ENCODE data around the gene ST6GALNAC2. TPM values are rescaled to one million over a fixed set of nuclear protein-coding genes. Genes with fewer than 3 reads are reported as not detected.
"Not testable (repeated sequence)": the region's sequence is repeated elsewhere in the genome, so short reads cannot be mapped to it uniquely, and the experiment has no call there.

Gene ST6GALNAC2
- total RNA-seq, 1 donor from 2014 or later: 6.1 TPM

DNA sequence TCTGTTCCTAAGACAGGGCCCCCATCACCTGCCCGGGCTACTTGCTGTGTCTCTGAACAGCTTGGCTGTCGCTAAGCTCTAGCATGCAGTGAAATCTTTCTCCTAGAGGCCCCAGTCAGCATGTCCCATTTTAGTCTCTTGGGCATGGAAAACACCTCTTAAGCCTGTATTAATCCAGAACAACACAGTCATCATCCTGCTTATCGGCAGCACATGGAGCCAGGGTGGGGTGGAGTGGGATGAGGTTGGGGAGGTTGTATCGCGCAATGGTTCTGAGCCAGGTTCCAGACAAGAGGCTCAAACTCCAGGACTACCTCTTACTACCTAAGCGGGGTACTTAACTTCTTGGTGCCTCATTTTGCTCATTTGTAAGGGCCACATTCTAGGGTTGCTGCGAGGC, 7.8 kb downstream of the ST6GALNAC2 start:
- ATAC-seq (ENCODE audit: poor library complexity) (no peak), DNase-seq (no peak)
- intact Hi-C loops (cut with DNase I): no loop called here

DNA sequence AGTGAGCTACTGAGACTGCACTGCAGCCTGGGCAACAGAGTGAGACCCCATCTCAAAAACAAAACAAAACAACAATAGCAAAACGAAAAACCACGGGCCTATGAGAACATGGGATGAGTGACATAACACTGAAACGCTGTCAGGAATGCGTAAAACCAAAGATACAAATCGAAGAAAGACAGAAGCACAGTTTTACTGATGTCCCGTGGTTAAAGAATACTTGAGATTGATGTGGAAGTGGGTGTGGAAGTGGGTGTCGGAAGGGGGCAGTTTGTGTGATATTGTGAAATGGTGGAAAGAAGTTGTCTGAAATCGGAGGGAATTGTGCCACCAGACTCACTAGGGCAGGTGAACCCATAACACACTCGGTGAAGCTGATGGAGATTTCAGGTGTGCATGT, 9.5 kb downstream of the ST6GALNAC2 start:
- DNase-seq (no peak), ATAC-seq (ENCODE audit: poor library complexity) (no peak)
- intact Hi-C loops (cut with DNase I): no loop called here

DNA sequence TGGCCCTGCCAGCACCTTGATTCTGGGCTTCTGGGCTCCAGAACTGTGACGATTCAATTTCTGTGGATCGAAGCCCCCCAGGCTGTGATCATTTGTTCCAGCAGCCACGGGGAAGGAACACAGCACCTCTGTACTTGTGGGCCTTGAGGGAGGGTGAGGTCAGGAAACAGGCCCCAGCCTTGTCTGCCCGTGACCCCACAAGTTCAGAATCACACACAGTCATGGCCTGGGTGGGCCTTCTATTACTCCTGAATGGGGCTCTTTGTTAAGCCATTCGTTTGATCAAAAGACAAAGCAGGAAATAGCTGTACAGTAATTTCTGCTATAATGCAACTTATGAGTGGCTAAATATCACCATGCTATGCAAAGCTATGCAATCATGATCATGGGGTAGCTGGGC, 10.1 kb downstream of the ST6GALNAC2 start:
- no peak for DNase-seq
- no peak for ATAC-seq (ENCODE audit: poor library complexity)
- intact Hi-C loops (cut with DNase I): no loop called here

GRCh38 chr17:76574166-76574565, 11.5 kb downstream of the ST6GALNAC2 start:
- intact Hi-C loops (cut with DNase I): no loop called here
- ATAC-seq (ENCODE audit: poor library complexity): no peak
- DNase-seq: no peak

DNA sequence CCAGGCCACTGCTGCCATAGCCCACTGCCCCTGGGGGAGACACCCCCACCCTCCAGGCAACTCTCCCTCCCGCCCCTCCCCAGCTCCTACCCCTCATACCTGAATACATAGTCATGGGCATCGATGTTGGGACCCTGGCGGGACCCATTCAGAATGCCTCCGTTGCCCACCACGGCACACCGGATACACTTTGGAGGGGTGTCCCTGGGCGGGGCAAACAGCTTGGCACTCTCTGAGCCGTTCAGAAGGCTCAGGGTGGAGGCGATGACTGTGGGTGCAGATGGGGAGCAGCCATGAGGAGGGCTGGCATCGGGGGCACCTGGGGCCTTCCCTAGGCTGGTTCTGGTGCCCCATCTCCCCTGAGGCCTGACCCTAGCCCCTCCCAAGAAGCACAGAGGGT, 12.6 kb downstream of the ST6GALNAC2 start:
- intact Hi-C loops (cut with DNase I): no loop called here
- DNase-seq (no peak), ATAC-seq (ENCODE audit: poor library complexity) (no peak)

DNA sequence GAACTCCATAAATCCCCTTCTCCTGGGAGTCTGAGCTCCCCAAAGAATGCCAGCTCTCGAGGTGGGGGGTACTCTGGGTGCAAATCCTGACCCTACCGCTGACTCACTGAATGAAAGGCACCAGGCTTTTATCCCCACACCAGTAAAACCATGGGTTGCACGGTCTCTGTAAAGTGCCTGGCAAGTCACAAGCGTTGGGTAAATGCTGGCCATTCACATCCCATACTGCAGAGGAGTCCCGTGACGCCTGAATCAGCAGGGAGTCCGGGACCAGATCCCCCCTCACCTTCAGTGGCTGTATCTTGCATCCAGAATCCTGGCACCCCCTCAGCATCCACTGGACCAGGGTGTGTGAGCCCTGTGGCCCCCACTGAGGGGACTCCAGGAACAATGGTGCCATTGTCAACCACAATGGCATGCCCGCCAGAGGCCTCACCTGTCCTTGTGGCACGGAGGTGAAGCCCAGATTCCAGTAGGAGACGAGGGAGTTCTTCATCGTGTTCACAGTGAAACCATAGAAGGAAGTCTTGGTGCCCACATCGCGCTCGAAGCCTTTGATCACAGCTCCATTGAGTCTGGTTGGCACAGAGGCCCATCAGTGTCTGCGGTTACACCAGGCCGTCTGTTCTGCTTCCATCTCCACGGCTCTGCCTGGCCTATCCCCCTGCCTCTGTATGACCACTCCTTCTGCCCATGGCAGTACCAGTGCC, 13.3 kb downstream of the ST6GALNAC2 start:
- DNase-seq (no peak), ATAC-seq (ENCODE audit: poor library complexity) (no peak)
- intact Hi-C loops (cut with DNase I): no loop called here

DNA sequence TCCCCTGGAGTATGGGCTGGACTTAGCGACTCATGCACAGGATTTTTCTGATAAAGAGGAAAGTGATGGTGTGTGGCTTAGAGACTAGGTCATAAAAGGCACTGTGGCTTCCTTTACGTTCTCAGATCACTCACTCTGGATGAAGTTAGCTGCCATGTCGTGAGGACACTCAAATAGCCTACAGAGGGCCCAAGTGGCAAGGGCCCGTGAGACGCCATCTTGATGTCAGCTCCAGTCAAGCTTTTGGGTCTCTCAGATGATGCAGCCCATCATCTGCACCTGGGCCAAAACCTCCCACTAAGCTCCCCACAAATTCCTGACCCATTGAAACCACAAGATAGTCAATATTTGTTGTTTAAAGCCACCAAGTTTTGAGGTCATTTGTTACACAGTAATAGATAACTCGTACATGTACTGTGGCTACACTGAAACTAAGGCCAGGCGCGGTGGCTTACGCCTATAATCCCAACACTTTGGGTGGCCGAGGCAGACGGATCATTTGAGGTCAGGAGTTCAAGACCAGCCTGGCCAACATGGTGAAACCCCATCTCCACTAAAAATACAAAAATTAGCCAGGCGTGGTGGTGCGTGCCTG, 14.7 kb downstream of the ST6GALNAC2 start:
- DNase-seq (no peak), ATAC-seq (ENCODE audit: poor library complexity) (no peak)
- intact Hi-C loops (cut with DNase I): no loop called here

DNA sequence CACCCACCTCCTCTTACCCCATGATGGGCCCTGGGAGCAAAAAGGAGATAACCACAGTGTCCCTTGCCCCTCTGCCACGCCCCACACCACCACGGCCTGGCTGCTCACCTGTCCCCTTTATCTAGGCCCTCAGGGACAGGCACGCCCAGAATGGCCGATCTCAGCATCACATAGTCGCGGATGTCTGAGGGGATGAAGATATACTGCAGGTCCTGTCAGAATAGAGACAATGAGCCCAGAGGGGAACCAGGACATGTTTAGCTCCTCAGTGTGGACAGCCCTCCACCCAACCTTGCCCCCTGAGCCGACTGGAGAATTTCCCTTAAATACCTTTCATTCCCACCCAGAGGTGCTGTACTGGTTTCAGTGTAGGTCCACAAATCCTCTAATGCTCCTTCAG, 15.2 kb downstream of the ST6GALNAC2 start:
- intact Hi-C loops (cut with DNase I): no loop called here
- DNase-seq: no peak
- ATAC-seq (ENCODE audit: poor library complexity): no peak

DNA sequence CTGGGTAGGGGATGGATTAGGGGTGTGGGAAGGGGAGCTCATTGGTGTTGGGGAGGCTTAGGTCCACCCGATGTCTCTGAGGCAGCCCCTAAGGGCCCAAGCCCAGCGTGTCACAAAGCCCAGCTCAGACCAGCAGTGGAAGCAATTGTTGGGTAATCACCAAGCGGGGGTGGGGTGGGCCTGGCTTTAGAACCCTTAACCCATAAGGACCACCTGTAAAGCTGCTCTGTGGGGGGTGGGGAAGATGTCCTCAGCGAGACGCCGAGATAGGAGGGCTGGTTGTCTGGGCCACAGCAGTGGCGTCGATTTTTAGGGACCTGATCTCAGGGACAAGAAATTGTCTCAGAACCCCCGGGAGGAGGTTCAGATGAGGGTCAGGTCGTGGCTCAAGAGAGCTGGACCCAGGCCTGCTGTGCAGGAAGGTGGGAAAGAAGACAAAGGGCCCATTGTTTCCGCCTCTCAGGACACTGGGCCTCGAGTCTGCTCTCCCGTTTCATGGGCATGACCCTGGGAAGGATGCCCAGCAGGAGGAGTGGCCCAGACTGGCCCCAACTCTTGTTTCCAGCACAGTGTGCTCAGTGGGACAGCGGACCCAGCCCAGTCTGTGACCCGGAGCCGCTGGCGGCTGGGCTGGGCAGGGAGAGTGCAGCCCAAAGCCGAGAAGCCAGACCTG, 15.9 kb downstream of the ST6GALNAC2 start:
- DNase-seq: peak; percentile 71
- intact Hi-C loops (cut with DNase I): no loop called here
- ATAC-seq (ENCODE audit: poor library complexity): peak; percentile 68

DNA sequence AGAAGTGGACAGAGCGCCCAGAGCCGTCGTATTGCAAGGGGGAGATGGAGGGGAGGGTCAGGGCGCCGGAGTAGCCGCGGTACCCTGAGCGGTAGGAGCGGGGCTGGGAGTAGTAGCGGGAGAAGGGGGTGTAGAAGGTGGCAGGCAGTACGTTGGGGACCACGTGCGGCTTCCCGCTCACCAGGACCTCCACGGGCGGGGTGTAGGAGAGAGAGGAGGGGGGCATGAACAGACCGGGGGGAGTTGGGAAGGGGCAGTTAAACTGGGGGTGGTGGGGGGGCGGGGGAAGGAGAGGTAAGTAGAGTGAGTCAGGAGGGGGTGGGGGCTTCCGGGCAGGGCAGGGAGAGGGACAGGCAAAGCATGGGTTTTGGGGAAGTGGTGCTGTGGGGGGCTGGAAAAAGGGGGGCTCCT, 16.8 kb downstream of the ST6GALNAC2 start:
- intact Hi-C loops (cut with DNase I): no loop called here
- ATAC-seq (ENCODE audit: poor library complexity): no peak
- DNase-seq: no peak

DNA sequence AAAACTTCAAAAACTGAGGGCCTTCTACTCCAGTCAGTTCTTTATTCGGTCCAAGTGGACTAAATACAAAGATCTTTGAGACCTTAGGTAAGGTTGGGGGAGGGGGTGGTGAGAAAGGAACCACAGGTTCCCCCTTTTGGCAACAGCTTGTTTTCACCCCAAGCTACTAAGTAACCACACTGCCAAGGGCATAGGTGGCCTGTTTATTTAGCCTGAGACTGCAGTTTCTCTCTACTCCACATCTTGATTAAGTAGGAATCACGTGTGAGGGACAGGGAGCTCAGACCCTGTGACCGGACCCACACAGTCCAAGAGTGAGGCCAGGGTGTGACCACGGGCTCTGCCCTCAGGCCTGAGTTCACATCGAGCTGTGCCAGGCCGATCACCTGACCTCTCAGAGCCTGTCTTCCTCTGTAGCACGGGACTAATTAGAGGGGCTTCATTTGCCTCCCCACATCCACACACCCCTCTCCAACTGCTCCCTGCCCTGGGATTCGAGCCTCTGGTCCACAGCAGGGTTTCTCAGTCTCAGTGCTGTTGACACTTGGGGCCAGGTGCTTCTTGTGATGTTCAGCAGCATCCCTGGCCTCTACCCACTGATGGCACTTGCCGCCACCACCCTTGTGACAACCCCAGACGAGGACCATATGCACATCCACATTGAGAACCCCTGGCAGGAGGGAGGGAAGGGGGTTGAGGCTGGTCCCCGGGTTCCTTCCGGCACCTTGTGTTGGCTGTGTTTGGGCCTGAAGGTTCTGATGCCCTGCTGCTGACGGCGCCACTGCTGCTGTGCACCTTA, 17.8 kb downstream of the ST6GALNAC2 start:
- ATAC-seq (ENCODE audit: poor library complexity) (peak; percentile 26), DNase-seq (no peak)
- intact Hi-C loops (cut with DNase I): no loop called here

DNA sequence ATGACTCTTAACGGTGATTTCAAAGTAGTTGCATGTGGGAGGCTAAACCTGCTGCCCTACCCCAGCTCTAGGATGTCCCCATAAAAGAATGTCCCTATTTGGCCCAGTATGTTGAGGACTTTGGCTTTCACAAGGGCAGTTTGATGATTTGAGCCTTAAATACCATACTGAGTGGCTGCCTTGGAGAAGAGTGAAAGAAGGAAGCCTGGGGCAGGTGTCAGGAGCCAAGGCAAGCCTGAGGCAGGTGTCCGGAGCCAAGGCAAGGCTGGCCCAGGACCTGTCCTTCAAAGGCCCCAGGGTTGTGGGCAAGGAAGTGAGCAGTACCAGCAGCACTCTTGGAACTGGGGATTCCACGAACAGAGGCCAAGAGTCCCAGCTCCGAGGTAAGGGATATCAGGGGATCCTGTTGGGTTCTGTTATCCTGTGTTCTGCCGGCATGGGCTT, 18.6 kb downstream of the ST6GALNAC2 start:
- intact Hi-C loops (cut with DNase I): no loop called here

DNA sequence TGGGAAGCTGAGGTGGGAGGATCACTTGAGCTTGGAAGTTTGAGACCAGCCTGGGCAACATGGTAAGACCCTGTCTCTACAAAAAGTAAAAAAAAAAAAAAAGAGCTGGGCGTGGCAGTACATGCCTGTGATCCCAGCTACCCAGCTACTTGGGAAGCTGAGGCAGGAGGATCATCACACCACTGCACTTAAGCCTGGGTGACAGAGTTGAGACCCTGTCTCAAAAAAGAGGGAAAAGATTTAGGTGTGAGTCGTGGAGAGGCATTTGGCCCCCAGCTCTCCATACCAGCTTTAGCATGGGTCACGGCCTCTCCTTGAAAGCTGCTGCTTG, 19.1 kb downstream of the ST6GALNAC2 start:
- no peak for ATAC-seq (ENCODE audit: poor library complexity)
- intact Hi-C loops (cut with DNase I): no loop called here
- DNase-seq: no peak

More for the DNA sequence above, 18.6 kb downstream of the ST6GALNAC2 start:
- no peak for DNase-seq
- ATAC-seq (ENCODE audit: poor library complexity): no peak

GRCh38 chr17:76565728-76566612, 19.7 kb downstream of the ST6GALNAC2 start:
- no peak for DNase-seq
- no peak for ATAC-seq (ENCODE audit: poor library complexity)

GRCh38 chr17:76564991-76565727, 20.5 kb downstream of the ST6GALNAC2 start:
- ATAC-seq (ENCODE audit: poor library complexity); intact Hi-C loops (cut with DNase I); DNase-seq: not testable (repeated sequence)

More at GRCh38 chr17:76565728-76566612, 19.7 kb downstream of the ST6GALNAC2 start:
- intact Hi-C loops (cut with DNase I): no loop called here

GRCh38 chr17:76563359-76563758, 22.3 kb downstream of the ST6GALNAC2 start:
- DNase-seq; intact Hi-C loops (cut with DNase I); ATAC-seq (ENCODE audit: poor library complexity): not testable (repeated sequence)

GRCh38 chr17:76562734-76563148, 22.9 kb downstream of the ST6GALNAC2 start:
- no peak for DNase-seq
- intact Hi-C loops (cut with DNase I): no loop called here
- peak; percentile 50 for ATAC-seq (ENCODE audit: poor library complexity)

Measured in Right ventricle myocardium superior (tissue), 1 donor.